Activated T-helper 1 cell treated with Interleukin-2 at 50 U/mL for 16 hours (primary cell): Measurements from ENCODE around the gene ASCL4.
"Not testable (repeated sequence)": the region's sequence is repeated elsewhere in the genome, so short reads cannot be mapped to it uniquely, and the experiment has no call there.

Experiments
- DNase-seq: peaks from one replicate; pipeline ENCODE4 v3.0.0-alpha.2; 2020; ENCODE audit warnings: low read depth

ASCL4 gene

GRCh38 chr12:107774349-107775029 is at the start of gene ASCL4:
Gene ASCL4 (plus strand): TSS chr12:107774704. CDS start chr12:107775219, 515 bp downstream.
- no peak for DNase-seq

GRCh38 chr12:107727327-107727726 is 47.2 kb upstream of the ASCL4 start:
- DNase-seq: not testable (repeated sequence)

GRCh38 chr12:107727742-107728141 is 46.8 kb upstream of the ASCL4 start:
- not testable (repeated sequence) for DNase-seq

GRCh38 chr12:107730618-107731341 is 43.7 kb upstream of the ASCL4 start:
- DNase-seq: no peak

- DNase-seq: no peak
Measured at GRCh38 chr12:107731366-107731765, 43.1 kb upstream of the ASCL4 start.

GRCh38 chr12:107732365-107732764 is 42.1 kb upstream of the ASCL4 start:
- DNase-seq: no peak

GRCh38 chr12:107734139-107734538 is 40.4 kb upstream of the ASCL4 start:
- DNase-seq: no peak

- no peak for DNase-seq
Measured at GRCh38 chr12:107735763-107736162, 38.7 kb upstream of the ASCL4 start.

- no peak for DNase-seq
Measured at GRCh38 chr12:107736914-107737313, 37.6 kb upstream of the ASCL4 start.

GRCh38 chr12:107748472-107748871 is 26.0 kb upstream of the ASCL4 start:
- DNase-seq: no peak

- DNase-seq: no peak
Measured at GRCh38 chr12:107749083-107749482, 25.4 kb upstream of the ASCL4 start.

- no peak for DNase-seq
Measured at GRCh38 chr12:107759410-107759809, 15.1 kb upstream of the ASCL4 start.

GRCh38 chr12:107760207-107760808 is 14.2 kb upstream of the ASCL4 start:
- no peak for DNase-seq

GRCh38 chr12:107760809-107761501 is 13.5 kb upstream of the ASCL4 start, which contains the start of gene PRDM4:
Gene PRDM4 (minus strand): TSS chr12:107761137. CDS start chr12:107760515, 622 bp downstream.
- peak; percentile 89 for DNase-seq

- no peak for DNase-seq
Measured at GRCh38 chr12:107761502-107761904, 13.0 kb upstream of the ASCL4 start.

GRCh38 chr12:107762874-107763273 is 11.6 kb upstream of the ASCL4 start:
- DNase-seq: no peak

- DNase-seq: no peak
Measured at GRCh38 chr12:107764626-107765025, 9.9 kb upstream of the ASCL4 start.

GRCh38 chr12:107765316-107765715 is 9.2 kb upstream of the ASCL4 start:
- DNase-seq: no peak

GRCh38 chr12:107767466-107767865 is 7.0 kb upstream of the ASCL4 start:
- DNase-seq: no peak

- DNase-seq: no peak
Measured at GRCh38 chr12:107775093-107775721, 703 bp downstream of the ASCL4 start.

- no peak for DNase-seq
Measured at GRCh38 chr12:107776171-107776570, 1.7 kb downstream of the ASCL4 start.
